Measurements from ENCODE around the gene CUL7.
A peak's percentile ranks its signal among the peaks of the same experiment; 100 is the strongest.

The CUL7 gene

GRCh38 chr6:43021270-43022047 lies 32.2 kb downstream of the CUL7 start, which contains the start of gene RRP36:
RRP36 (plus strand) TSS chr6:43021623; CDS start chr6:43021655, 32 bp downstream.
- Histone ChIP-seq H3K4me1 (ENCODE audit: control insufficient read depth in 1 of 2, insufficient read depth in 1 of 2, low read depth in 1 of 2, low read length in 1 of 2) (peaks cover 15 to 19% of the 10 kb centered on the region in 2 experiments), H3K9me3 (no peaks in the 10 kb centered on the region), H3K27ac (peak within 1 kb of the TSS; percentile 85), H3K36me3 (peaks cover 49% of the 10 kb centered on the region), H3K27me3 (no peaks in the 10 kb centered on the region), H3K4me3 (ENCODE audit: low read depth in 1 of 2, low read length in 1 of 2) (peak within 1 kb of the TSS; percentile 88 to 97)
- no peak for TF ChIP-seq CTCF (IDR thresholded peaks at IDR 0.05)

DNA sequence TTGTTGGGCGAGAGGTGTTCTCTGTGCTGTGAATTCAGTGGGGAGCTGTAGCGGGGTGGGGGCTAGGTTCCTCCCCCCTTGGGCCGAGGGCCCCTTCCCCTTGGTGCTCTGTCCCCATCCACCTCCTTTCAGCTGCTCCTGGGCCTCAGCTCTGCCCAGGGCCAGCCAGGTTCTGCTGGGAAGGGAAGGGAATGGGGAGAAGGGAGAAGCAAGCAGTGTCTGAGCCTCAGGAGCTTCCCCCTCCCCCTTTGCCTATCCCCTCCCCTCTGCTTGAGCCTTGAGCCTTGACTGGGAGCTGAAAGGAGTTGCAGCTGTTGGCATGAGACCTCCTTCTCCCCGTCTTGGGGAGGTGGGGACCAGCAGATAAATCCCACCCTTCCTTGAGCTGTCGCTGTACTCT lies 32.8 kb downstream of the CUL7 start:
- peaks cover 43% of the 10 kb centered on the region for H3K36me3 ChIP-seq
- H3K4me3 ChIP-seq (ENCODE audit: low read depth in 1 of 2, low read length in 1 of 2), result peak overlapping the region; percentile 88 to 97
- TF ChIP-seq CTCF (IDR thresholded peaks at IDR 0.05), result no peak
- no peaks in the 10 kb centered on the region for H3K27me3 ChIP-seq
- H3K27ac ChIP-seq, result peak overlapping the region; percentile 85
- H3K9me3 ChIP-seq, result no peaks in the 10 kb centered on the region
- H3K4me1 ChIP-seq (ENCODE audit: control insufficient read depth in 1 of 2, insufficient read depth in 1 of 2, low read depth in 1 of 2, low read length in 1 of 2), result peaks cover 21 to 25% of the 10 kb centered on the region in 2 experiments

- Histone ChIP-seq H3K9me3 (no peaks in the 10 kb centered on the region), H3K36me3 (peaks cover 36% of the 10 kb centered on the region), H3K4me3 (ENCODE audit: low read depth in 1 of 2, low read length in 1 of 2) (no peak overlapping the region), H3K27ac (peak overlapping the region; percentile 85), H3K4me1 (ENCODE audit: control insufficient read depth in 1 of 2, insufficient read depth in 1 of 2, low read depth in 1 of 2, low read length in 1 of 2) (peaks cover 26 to 28% of the 10 kb centered on the region in 2 experiments), H3K27me3 (no peaks in the 10 kb centered on the region)
- no peak for TF ChIP-seq CTCF (IDR thresholded peaks at IDR 0.05)
Observed at GRCh38 chr6:43020052-43020705, 33.5 kb downstream of the CUL7 start.

- Histone ChIP-seq H3K36me3 (peaks cover 30% of the 10 kb centered on the region), H3K27ac (no peak overlapping the region), H3K4me1 (ENCODE audit: control insufficient read depth in 1 of 2, insufficient read depth in 1 of 2, low read depth in 1 of 2, low read length in 1 of 2) (peaks cover 36 to 38% of the 10 kb centered on the region in 2 experiments), H3K4me3 (ENCODE audit: low read depth in 1 of 2, low read length in 1 of 2) (no peak overlapping the region), H3K27me3 (no peaks in the 10 kb centered on the region), H3K9me3 (no peaks in the 10 kb centered on the region)
- TF ChIP-seq CTCF (IDR thresholded peaks at IDR 0.05), result no peak
Observed at GRCh38 chr6:43019152-43019551, 34.5 kb downstream of the CUL7 start.

- no peak for TF ChIP-seq CTCF (IDR thresholded peaks at IDR 0.05)
- peaks cover 41 to 42% of the 10 kb centered on the region in 2 experiments for H3K4me1 ChIP-seq (ENCODE audit: control insufficient read depth in 1 of 2, insufficient read depth in 1 of 2, low read depth in 1 of 2, low read length in 1 of 2)
- H3K9me3 ChIP-seq, result no peaks in the 10 kb centered on the region
- peaks cover 35% of the 10 kb centered on the region for H3K36me3 ChIP-seq
- no peaks in the 10 kb centered on the region for H3K27me3 ChIP-seq
- H3K27ac ChIP-seq, result no peak overlapping the region
- no peak overlapping the region for H3K4me3 ChIP-seq (ENCODE audit: low read depth in 1 of 2, low read length in 1 of 2)
Observed at GRCh38 chr6:43016943-43017334, 36.7 kb downstream of the CUL7 start.

All from neutrophil (primary cell).